ENCODE measurements around the gene PCNX1. TPM values are rescaled to one million over a fixed set of nuclear protein-coding genes. Genes with fewer than 3 reads are reported as not detected.
"Not testable (repeated sequence)": the region's sequence is repeated elsewhere in the genome, so short reads cannot be mapped to it uniquely, and the experiment has no call there.

The PCNX1 gene
- total and polyA plus RNA-seq, 2 donors = 16.0 to 127 TPM

GRCh38 chr14:71138448-71139293 is 231.4 kb downstream of the PCNX1 start:
- H3K27ac ChIP-seq (ENCODE audit: low read depth) = no peak overlapping the region
- no peak overlapping the region for H3K4me3 ChIP-seq (ENCODE audit: low read depth, low read length)
- no peaks in the 10 kb centered on the region for H3K36me3 ChIP-seq (ENCODE audit: insufficient read depth)
- 31% methylated on average over 14 of the region's 14 CpGs for WGBS
- no peaks in the 10 kb centered on the region for H3K4me1 ChIP-seq (ENCODE audit: insufficient read depth)
- no peak for DNase-seq (ENCODE audit: extremely low spot score)

- Histone ChIP-seq H3K36me3 (ENCODE audit: insufficient read depth) (no peaks in the 10 kb centered on the region), H3K27ac (ENCODE audit: low read depth) (no peak overlapping the region), H3K4me3 (ENCODE audit: low read depth, low read length) (no peak overlapping the region), H3K4me1 (ENCODE audit: insufficient read depth) (no peaks in the 10 kb centered on the region)
- 80% methylated on average over 31 of the region's 31 CpGs for WGBS
- DNase-seq (ENCODE audit: extremely low spot score) = no peak
These were observed 232.2 kb downstream of the PCNX1 start for GRCh38 chr14:71139294-71139946.

GRCh38 chr14:71140157-71140556 is 232.9 kb downstream of the PCNX1 start:
- DNase-seq (ENCODE audit: extremely low spot score) = no peak
- Histone ChIP-seq H3K36me3 (ENCODE audit: insufficient read depth) (no peaks in the 10 kb centered on the region), H3K4me1 (ENCODE audit: insufficient read depth) (no peaks in the 10 kb centered on the region), H3K4me3 (ENCODE audit: low read depth, low read length) (no peak overlapping the region), H3K27ac (ENCODE audit: low read depth) (no peak overlapping the region)
- WGBS = 89% methylated on average over 2 of the region's 2 CpGs

GRCh38 chr14:71141701-71142374 is 234.6 kb downstream of the PCNX1 start:
- DNase-seq (ENCODE audit: extremely low spot score) = no peak
- Histone ChIP-seq H3K27ac (ENCODE audit: low read depth) (no peak overlapping the region), H3K36me3 (ENCODE audit: insufficient read depth) (no peaks in the 10 kb centered on the region), H3K4me3 (ENCODE audit: low read depth, low read length) (no peak overlapping the region), H3K4me1 (ENCODE audit: insufficient read depth) (no peaks in the 10 kb centered on the region)
- 90% methylated on average over 4 of the region's 4 CpGs for WGBS

GRCh38 chr14:71142375-71143038 is 235.2 kb downstream of the PCNX1 start:
- WGBS = 82% methylated on average over 3 of the region's 3 CpGs
- no peak for DNase-seq (ENCODE audit: extremely low spot score)
- no peak overlapping the region for H3K4me3 ChIP-seq (ENCODE audit: low read depth, low read length)
- no peaks in the 10 kb centered on the region for H3K36me3 ChIP-seq (ENCODE audit: insufficient read depth)
- no peak overlapping the region for H3K27ac ChIP-seq (ENCODE audit: low read depth)
- H3K4me1 ChIP-seq (ENCODE audit: insufficient read depth) = no peaks in the 10 kb centered on the region

- 69% methylated on average over 9 of the region's 9 CpGs for WGBS
- Histone ChIP-seq H3K4me3 (ENCODE audit: low read depth, low read length) (no peak overlapping the region), H3K4me1 (ENCODE audit: insufficient read depth) (no peaks in the 10 kb centered on the region), H3K36me3 (ENCODE audit: insufficient read depth) (no peaks in the 10 kb centered on the region), H3K27ac (ENCODE audit: low read depth) (no peak overlapping the region)
- DNase-seq (ENCODE audit: extremely low spot score) = no peak
These were observed 236.4 kb downstream of the PCNX1 start for GRCh38 chr14:71143381-71144290.

GRCh38 chr14:71147335-71147734 is 240.1 kb downstream of the PCNX1 start:
- not testable (repeated sequence) for H3K4me3 ChIP-seq (ENCODE audit: low read depth, low read length); H3K27ac ChIP-seq (ENCODE audit: low read depth); H3K36me3 ChIP-seq (ENCODE audit: insufficient read depth); DNase-seq (ENCODE audit: extremely low spot score); H3K4me1 ChIP-seq (ENCODE audit: insufficient read depth)
- 91% methylated on average over 7 of the region's 7 CpGs for WGBS

GRCh38 chr14:71148627-71149026 is 241.4 kb downstream of the PCNX1 start:
- DNase-seq (ENCODE audit: extremely low spot score) = no peak
- Histone ChIP-seq H3K4me3 (ENCODE audit: low read depth, low read length) (no peak overlapping the region), H3K36me3 (ENCODE audit: insufficient read depth) (no peaks in the 10 kb centered on the region), H3K27ac (ENCODE audit: low read depth) (no peak overlapping the region), H3K4me1 (ENCODE audit: insufficient read depth) (no peaks in the 10 kb centered on the region)
- 86% methylated on average over 3 of the region's 3 CpGs for WGBS

GRCh38 chr14:71150737-71151136 is 243.5 kb downstream of the PCNX1 start:
- Histone ChIP-seq H3K36me3 (ENCODE audit: insufficient read depth) (no peaks in the 10 kb centered on the region), H3K4me3 (ENCODE audit: low read depth, low read length) (no peak overlapping the region), H3K4me1 (ENCODE audit: insufficient read depth) (no peaks in the 10 kb centered on the region), H3K27ac (ENCODE audit: low read depth) (no peak overlapping the region)
- WGBS = 55% methylated on average over 5 of the region's 5 CpGs
- DNase-seq (ENCODE audit: extremely low spot score) = no peak

GRCh38 chr14:71155743-71156142 is 248.5 kb downstream of the PCNX1 start:
- Histone ChIP-seq H3K4me1 (ENCODE audit: insufficient read depth) (no peaks in the 10 kb centered on the region), H3K27ac (ENCODE audit: low read depth) (no peak overlapping the region), H3K36me3 (ENCODE audit: insufficient read depth) (no peaks in the 10 kb centered on the region), H3K4me3 (ENCODE audit: low read depth, low read length) (no peak overlapping the region)
- 86% methylated on average over 4 of the region's 5 CpGs for WGBS
- DNase-seq (ENCODE audit: extremely low spot score) = no peak

GRCh38 chr14:71163050-71163841 is 256.0 kb downstream of the PCNX1 start:
- no peak for DNase-seq (ENCODE audit: extremely low spot score)
- Histone ChIP-seq H3K36me3 (ENCODE audit: insufficient read depth) (no peaks in the 10 kb centered on the region), H3K27ac (ENCODE audit: low read depth) (no peak overlapping the region), H3K4me1 (ENCODE audit: insufficient read depth) (no peaks in the 10 kb centered on the region), H3K4me3 (ENCODE audit: low read depth, low read length) (no peak overlapping the region)
- WGBS = 81% methylated on average over 6 of the region's 6 CpGs

Data from urinary bladder (tissue), 4 donors.